Right renal cortex interstitium (tissue), 3 donors: Measurements from ENCODE around the gene TMEM82. TPM values are rescaled to one million over a fixed set of nuclear protein-coding genes. Genes with fewer than 3 reads are reported as not detected.

Experiments
- DNase-seq, 3 donors: peaks; one replicate each; pipeline ENCODE4 v3.0.0-alpha.2; 2013; ENCODE audit warnings: low read depth in 3 of 3, low spot score in 2 of 3
- polyA plus RNA-seq, 3 donors: library from polyadenylated mRNA; unstranded; fragments of 120-200 nt; gene quantifications; one replicate each; pipeline ENCODE4 v1.2.1, GENCODE V29; 2013; ENCODE audit not compliant: insufficient read length in 3 of 3

The TMEM82 gene
- polyA plus RNA-seq, 3 donors = 2.6 to 3.5 (median 3.3) TPM

- DNase-seq = no peak
Observed at GRCh38 chr1:15734901-15735300, 7.4 kb upstream of the TMEM82 start.

- DNase-seq = no peak
Observed at GRCh38 chr1:15735304-15736037, 6.8 kb upstream of the TMEM82 start.

DNA sequence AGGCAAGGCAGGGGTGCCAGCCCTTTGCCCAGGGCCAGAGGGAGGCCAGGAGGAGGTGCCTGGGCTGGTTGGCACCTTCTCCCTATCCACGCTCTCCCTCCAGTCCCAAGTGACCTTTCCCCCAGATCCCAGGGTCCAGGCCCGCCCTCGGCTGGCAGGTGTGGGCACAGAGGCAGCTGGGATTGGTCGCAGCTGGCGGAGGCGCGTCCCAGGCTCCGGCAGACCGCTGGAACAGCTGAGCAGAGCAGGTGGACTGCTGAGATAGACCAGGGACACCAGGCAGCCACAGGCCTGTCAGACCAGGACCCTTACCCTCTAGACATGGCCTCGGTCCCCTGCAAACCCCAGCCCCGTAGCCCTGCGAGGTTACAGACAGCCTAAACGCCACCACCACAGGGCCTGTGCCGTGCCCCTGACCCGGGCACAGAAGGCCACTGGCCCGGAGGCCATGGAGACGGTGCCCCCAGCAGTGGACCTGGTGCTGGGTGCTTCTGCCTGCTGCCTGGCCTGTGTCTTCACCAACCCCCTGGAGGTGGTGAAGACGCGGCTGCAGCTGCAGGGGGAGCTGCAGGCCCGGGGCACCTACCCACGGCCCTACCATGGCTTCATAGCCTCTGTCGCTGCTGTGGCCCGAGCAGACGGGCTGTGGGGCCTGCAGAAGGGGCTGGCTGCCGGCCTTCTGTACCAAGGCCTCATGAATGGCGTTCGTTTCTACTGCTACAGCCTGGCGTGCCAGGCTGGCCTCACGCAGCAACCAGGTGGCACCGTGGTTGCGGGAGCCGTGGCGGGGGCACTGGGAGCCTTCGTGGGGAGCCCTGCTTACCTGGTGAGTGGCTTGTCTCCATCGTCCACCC is 6.0 kb upstream of the TMEM82 start, which contains the start of gene SLC25A34:
Gene SLC25A34, plus strand, starts transcription at position 221 of the 854 bp plus-strand sequence. Its CDS starts 228 bp downstream, at position 449.
- DNase-seq = no peak

DNA sequence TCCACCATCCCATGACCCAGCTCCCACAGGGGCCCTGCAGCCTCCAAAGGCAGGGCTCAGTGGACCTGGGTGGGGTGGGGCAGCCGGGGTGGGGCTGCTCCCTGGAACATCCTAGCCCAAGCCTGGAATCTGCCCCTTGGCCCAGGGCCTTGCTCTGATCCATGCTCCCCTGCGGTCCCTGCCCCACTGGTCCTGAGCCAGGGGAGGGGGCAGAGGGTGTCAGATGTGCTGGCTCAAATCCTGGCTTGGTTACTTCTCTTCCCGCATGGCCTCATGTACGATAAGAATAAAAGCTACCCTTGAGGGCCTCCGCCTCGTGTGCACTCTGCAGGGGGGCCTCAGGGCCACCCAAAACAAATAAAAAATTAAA is 5.4 kb upstream of the TMEM82 start:
- no peak for DNase-seq

DNA sequence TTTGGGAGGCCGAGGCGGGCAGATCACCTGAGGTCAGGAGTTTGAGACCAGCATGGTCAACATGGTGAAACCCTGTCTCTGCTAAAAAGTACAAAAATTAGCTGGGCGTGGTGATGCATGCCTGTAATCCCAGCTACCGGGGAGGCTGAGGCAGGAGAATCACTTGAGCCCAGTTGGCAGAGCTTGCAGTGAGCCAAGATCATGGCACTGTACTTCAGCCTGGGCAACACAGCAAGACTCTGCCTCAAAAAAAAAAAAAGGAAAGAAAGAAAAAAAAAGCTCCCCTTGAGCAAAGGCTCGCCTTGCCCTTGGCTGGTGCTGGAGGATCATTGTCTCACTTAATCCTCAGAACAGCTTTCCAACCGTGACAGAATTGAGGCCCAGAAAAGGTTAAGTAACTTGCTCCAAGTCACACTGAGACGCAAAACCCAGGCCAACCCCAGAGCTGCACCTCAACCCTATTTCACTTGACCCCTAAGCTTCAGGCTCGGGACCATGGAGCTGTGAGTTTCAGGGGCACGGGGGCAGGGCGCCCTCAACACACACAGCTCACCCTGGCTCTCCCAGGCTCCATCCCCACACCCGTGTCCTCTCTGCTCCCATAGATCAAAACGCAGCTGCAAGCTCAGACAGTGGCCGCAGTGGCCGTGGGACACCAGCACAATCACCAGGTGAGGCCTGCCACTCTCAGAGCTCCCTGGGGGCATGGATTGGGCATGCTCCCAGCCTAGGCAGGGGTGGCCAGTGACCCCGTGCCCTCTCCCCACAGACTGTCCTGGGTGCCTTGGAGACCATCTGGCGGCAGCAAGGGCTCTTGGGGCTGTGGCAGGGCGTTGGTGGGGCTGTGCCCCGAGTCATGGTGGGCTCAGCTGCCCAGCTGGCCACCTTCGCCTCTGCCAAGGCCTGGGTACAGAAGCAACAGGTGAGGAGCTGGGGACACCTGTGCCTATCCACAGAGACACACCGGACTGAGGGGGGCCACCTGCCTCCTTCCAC is 4.7 kb upstream of the TMEM82 start:
- DNase-seq = no peak

DNA sequence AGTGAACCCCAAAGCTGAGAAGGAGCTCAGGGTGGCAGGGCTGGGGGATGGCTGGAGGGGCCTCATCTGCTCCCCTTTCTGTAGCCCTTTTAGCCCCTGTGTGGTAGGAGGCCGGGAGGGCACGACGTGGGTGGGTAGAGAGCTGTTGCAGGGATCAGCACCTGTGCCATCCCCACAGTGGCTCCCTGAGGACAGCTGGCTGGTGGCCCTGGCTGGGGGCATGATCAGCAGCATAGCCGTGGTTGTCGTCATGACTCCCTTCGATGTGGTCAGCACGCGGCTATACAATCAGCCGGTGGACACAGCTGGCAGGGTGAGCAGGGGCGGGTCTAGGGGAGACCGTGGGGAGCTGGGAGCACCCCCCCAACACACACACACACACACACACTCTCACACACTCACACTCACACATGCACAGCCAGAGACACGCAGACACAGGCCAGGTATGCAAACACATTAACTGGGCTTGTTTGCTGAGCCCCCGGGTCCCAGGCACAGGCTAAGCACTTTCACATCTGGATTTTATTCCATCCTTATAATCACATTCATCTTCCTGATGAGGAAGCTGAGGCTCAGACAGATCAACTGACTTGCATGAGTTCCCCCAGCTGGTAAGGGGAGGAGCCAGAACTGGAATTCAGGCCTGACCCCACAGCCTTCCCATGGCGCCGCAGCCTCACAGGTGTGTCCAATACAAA is 3.7 kb upstream of the TMEM82 start:
- no peak for DNase-seq

GRCh38 chr1:15739259-15739658 is 3.0 kb upstream of the TMEM82 start:
- DNase-seq = no peak

DNA sequence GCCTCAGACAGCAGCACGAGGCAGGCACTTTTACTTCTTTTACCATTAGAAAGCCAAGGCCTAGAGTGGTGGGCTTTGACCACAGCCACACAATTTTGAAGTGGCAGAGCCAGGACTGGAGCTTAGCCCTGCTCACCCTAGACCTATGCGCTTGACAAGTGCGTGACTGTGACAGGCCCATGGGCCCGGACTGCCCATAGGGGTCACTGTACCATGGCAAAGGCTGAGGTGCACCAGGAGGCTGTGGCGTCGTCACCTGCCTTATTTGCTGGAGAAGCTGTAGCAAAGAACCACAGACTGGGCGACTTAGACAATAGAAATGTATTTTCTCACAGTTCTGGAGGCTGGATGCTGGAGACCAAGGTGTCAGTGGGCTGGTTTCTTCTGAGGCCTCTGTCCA is 2.6 kb upstream of the TMEM82 start:
- no peak for DNase-seq

DNA sequence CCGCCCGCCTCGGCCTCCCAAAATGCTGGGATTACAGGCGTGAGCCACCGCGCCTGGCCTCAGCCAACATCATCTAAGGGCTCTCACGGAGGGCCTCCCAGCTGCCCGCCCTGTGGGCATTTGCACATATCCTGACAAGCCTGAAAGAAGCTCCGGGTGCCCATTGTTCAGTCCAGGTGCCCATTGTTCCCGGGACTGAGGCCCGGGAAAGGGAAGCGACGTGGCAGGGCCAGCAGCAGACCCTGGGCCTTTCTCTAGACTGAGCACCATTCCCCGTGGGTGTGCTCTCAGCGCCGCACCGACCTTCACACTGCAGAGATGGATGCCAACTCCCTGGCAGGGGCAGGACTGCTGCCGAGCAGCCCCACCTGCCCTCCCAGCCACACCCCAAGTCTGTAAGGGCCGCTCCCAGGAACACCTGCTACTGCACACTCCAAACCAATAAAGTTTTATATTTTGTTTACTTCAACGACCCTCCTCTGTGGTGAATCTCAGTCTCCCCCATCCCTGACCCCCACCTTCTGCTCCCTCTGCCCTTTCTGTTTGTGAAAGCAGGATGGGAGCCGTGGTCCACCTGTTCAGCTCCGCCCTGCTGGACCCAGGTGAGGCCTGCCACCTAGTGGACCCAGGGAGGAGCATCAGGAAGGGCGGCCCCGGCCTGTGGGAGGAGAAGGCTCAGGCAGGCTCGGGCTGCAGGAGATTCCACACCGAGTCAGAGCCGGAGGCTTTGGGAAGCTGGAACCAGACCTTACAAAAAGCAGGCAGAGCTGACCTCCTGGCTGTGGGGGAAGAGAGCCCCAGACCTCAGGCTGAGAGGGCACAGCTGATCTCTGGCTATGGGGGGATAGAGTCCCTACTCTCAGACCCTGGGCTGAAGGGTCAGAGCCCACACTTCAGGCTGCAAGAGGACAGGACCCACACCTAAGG is 1.1 kb upstream of the TMEM82 start:
- DNase-seq = peak in 1 of 3 donors; percentile 68

GRCh38 chr1:15744122-15744679 is 1.9 kb downstream of the TMEM82 start:
- DNase-seq = no peak

GRCh38 chr1:15747378-15747777 is 5.1 kb downstream of the TMEM82 start:
- DNase-seq = no peak

DNA sequence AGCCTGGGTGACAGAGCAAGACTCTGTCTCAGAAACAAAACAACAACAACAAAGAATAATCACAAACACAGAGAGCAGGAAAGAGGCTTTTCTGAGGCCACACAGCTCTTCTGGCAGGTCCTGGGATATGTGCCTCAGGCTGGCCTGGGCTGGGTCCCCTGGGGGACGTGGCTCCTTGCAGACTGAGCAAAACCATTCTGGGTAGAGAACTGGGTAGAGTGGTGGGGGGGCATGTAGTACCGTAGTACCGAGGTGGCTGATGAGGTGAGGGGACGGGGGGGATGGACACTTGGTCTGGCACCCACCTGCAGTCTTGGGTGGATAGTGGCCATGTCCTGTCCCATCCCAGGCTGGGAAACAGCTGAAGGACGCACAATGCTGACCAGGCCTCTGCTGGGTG is 6.0 kb downstream of the TMEM82 start:
- no peak for DNase-seq

GRCh38 chr1:15748690-15749398 is 6.5 kb downstream of the TMEM82 start:
- no peak for DNase-seq

DNA sequence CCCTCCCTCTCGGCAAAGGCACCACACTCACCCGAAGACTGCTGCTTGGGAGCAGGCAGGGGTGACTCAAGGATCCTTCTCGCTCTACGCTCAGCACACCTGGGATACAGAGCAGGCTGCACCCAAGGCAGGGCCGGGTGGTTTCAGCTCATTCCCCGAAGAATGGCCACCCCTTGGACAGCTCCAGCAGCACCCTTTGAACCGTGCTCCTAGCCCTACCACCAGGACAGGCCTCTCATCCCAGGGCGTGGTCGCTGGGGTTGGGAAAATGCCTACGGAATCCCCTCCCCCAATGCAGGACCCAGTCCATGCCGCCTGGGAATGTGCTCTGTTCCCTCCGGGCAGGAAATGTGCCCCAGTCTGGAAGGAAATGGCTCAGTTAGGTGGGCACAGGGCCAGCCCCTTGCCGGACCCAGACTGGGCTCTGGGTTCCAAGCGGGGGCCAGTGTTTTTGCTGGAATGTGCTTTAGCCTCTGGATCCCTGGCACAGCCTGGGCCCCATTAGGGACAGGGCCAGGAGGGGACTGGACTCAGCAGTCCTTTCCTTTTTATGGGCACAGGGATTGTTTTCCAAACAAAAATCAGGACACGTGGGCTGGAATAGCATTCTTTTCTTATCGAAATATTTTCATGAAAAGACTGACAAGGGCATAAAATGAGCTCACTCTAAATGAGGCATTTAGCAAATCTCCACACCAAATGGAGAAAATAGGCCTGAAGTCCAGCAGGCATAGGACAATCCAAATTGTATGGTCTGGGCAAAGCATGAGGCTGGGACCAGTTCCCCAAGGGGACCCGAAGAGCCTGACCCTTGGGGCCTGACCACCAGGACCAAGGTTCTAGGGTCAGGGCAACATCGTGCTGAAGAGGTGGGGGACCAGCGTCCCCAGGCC is 7.3 kb downstream of the TMEM82 start:
- DNase-seq = no peak

GRCh38 chr1:15750924-15751323 is 8.6 kb downstream of the TMEM82 start:
- no peak for DNase-seq

GRCh38 chr1:15751717-15752116 is 9.4 kb downstream of the TMEM82 start:
- no peak for DNase-seq

- DNase-seq = no peak
Observed at GRCh38 chr1:15753776-15754175, 11.5 kb downstream of the TMEM82 start.
